HG03521 (cell line): ENCODE measurements around the gene B3GALT6.
A peak's percentile ranks its signal among the peaks of the same experiment; 100 is the strongest.
"Not testable (repeated sequence)": the region's sequence is repeated elsewhere in the genome, so short reads cannot be mapped to it uniquely, and the experiment has no call there.

Experiments
- ATAC-seq: cut with Tn5 transposase; IDR thresholded peaks from one replicate; pipeline ENCODE4 v1.9.1; 2021; ENCODE audit warnings: mild to moderate bottlenecking, moderate library complexity; ENCODE audit not compliant: unreplicated experiment

The B3GALT6 gene

GRCh38 chr1:1232208-1232795, at the start of gene B3GALT6:
Gene B3GALT6, plus strand, starts transcription at chr1:1232237. Its CDS starts 42 bp downstream, at chr1:1232279.
- peak; percentile 2 for ATAC-seq

DNA sequence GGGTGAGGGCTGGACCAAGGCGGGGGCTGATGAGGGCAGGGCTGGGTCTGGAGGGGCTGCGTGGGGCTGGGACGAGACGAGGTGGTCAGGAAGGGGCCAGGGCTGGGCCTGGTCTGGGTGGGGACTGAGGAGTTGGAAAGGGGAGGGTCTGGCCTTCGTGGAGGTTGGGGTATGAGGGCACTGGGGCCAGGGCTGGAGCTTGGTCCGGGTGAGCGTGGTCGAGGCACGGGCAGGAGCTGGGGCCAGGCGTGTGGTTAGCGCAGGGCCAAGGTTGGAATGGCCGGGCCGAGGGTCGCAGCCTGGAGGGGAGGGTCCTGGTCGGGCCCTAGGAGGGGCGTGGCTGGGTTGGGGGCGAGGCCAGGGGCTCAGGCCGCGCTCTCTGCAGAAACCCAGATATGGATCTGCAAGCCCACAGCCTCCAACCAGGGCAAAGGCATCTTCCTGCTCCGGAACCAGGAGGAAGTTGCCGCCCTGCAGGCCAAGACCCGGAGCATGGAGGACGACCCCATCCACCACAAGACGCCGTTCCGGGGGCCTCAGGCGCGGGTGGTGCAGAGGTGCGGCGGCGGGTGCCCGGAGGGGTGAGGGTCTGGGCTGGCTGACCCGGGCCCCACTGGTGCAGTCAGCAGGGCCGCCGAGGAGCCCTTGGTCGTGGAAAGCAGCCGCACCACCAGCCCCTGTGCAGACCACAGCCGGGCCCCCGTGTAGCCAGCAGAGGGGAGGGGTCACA, 49.4 kb upstream of the B3GALT6 start:
- ATAC-seq = no peak

GRCh38 chr1:1183221-1183747, 48.8 kb upstream of the B3GALT6 start:
- ATAC-seq = no peak

DNA sequence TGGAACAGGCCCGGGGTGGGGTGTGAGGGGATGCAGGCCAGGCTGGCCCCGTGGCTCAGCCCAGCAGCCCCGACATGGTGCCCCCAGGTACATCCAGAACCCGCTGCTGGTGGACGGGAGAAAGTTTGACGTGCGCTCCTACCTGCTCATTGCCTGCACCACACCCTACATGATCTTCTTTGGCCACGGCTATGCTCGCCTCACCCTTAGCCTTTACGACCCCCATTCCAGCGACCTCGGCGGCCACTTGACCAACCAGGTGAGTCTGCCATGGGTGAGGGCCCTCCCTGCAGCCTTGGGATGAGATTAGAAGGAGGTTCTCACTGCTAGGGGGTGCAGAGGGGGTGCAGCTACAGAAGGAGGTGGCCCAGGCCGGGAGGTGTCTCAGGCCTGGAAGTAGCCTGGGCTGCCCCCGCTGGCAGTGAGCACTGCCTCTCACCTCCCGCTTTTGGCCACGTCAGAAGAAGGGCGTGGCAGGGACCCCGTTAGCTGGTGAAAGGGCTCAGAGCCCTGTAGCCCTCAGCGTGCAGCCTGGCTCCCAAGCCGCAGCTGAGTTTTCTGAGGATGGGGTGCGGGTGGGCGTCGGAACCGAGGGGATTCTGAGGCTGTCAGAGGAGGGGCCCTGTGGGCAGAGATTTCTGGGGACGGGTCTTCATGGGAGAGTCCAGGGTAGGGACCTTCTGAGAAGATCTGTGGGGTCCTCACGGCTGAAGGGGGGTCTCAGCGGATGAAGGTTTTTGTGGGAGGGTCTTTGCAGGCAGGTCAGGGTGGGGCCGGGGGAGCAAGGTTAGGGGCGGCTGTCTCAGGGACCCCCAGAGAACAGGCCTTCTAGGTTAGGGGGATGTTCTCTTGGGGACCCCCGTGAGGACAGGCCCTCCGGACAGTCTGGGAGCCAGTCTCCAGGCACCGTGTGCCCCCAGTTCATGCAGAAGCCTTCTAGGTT, 47.9 kb upstream of the B3GALT6 start:
- no peak for ATAC-seq

- ATAC-seq = no peak
Observed at GRCh38 chr1:1185101-1185765, 46.8 kb upstream of the B3GALT6 start.

- ATAC-seq = no peak
Observed at GRCh38 chr1:1187938-1188337, 44.1 kb upstream of the B3GALT6 start.

DNA sequence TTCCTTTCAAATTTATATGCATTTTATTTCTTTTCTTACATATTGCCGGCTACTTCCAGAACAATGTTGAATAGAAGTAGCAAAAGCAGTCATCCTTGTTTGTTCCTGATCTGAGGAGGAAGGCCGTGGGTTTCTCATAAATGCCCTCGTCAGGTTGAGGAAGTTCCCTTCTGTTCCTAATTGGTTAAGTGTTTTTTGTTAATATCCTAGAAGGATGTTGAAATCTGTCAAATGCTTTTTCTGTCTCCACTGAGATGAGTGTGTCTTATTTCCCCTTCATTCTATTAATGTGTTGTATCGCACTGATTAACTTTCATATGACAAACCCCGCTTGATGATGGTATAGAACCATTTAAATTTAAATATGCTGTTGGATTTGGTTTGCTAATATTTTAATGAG, 42.9 kb upstream of the B3GALT6 start:
- no peak for ATAC-seq

GRCh38 chr1:1191734-1192133, 40.3 kb upstream of the B3GALT6 start:
- ATAC-seq = no peak

DNA sequence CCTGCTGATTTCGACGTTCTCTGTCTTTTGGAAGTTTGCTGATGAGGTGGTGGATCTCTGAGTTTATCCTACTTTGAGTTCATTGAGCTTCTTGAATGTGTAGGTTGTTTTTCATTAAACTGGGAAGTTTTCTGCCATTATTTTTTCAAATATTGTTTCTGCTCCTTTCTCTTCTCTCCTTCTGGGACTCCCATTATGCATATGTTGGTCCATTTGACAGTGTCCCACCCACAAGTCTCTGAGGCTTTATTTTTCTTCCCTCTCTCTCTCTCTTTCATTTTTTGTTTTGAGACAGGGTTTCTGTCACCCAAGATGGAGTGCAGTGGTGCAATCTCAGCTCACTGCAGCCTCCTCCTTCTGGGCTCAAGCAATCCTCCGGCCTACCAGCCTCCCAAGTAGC, 37.3 kb upstream of the B3GALT6 start:
- ATAC-seq = no peak

- not testable (repeated sequence) for ATAC-seq
Observed at GRCh38 chr1:1195726-1196125, 36.3 kb upstream of the B3GALT6 start.

DNA sequence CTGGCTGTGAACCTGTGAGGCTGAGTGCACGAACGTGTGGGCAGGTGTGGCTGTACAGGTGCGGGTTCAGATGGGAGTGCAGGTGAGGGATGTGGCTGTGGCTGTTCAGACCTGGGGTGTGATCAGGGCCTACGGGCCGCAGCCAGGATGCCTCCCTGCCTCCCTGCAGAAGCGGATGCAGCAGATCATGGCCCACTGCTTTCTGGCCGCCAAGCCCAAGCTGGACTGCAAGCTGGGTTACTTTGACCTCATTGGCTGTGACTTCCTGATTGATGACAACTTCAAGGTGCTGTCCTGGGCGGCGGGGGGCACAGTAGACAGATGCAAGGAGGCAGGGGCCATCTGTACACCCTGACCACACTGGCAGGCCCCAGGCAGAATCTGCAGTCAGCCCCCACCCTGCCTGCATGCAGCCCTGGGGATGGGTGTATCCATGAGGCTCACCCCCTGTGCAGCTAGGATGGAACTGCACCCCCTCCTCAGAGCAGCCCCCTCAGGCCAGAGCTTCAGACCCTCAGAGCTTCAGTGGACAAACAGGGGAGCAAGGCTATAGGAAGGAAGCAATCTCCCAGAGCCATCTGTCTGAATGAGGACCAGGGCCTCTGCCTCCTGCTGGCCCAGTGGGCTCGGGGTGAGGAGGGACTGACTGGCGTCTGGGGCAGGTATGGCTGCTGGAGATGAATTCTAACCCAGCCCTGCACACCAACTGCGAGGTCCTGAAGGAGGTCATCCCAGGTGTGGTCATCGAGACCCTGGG, 35.4 kb upstream of the B3GALT6 start:
- ATAC-seq = no peak

- no peak for ATAC-seq
Observed at GRCh38 chr1:1197188-1197500, 34.9 kb upstream of the B3GALT6 start.

- ATAC-seq = no peak
Observed at GRCh38 chr1:1197551-1198422, 34.2 kb upstream of the B3GALT6 start.

DNA sequence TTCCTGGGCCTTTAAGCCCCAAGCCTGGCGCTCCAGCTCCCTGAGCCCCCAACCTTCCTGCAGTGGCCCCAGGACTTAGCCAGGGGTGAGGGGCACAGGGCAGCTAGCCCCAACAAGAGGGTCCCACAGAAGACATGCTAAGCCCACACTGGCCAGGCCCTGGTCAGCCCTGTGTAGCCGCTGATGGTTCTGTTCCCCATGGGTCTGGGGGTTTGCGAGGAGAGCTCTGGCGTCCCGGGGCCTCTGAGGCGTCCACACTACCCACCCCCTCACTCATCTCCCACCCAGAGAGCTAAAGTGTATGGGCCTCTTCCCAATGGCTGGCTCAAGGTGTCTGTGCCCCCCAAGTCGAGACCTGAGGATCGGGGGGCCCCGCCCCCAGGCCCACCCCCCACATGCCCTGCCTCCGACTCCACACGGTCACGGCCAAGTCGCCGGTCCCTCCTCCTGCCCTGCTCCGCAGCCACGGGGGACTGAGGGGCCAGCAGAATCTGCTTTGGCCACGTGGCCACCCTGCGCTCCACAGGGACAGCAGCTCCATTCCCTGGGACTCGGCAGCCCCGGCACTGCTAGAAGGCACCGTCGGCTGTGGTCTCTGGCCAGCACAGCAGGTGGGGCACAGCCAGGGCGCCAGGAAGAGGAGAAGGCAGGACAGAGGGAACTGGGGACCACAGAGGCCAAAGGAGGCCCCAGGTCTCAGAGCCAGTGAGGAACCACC, 33.5 kb upstream of the B3GALT6 start:
- ATAC-seq = no peak

GRCh38 chr1:1199141-1199960, 32.7 kb upstream of the B3GALT6 start:
- no peak for ATAC-seq

- ATAC-seq = no peak
Observed at GRCh38 chr1:1199961-1200875, 31.8 kb upstream of the B3GALT6 start.
